Endothelial cell of umbilical vein (primary cell): ENCODE measurements around the gene HGF. TPM values are rescaled to one million over a fixed set of nuclear protein-coding genes. Genes with fewer than 3 reads are reported as not detected.

Source experiments
- BruUV-seq: library from RNA; stranded (reverse); fragments of 400-500 nt; replicated peaks from 2 replicates; lab custom pipeline; 2021; lab: Mats Ljungman, UMichigan
- CTCF ChIA-PET: fragments of 300-600, 350-600 bp; sonication (Branson Sonifier 250); formaldehyde crosslinking; loops from one replicate; lab custom pipeline; 2021; ENCODE audit warnings: antibody characterized with exemption, inconsistent platforms; lab: Charles Lee
- POLR2A ChIA-PET: fragments of 300-600, 350-600 bp; sonication (Branson Sonifier 250); formaldehyde crosslinking; loops from one replicate; lab custom pipeline; 2021; ENCODE audit warnings: antibody characterized with exemption, inconsistent platforms; lab: Charles Lee
- DNase-seq: peaks from one replicate; pipeline ENCODE4 v3.0.0-alpha.2; 2011; ENCODE audit warnings: low read depth, low spot score
- FAIRE-seq: peaks from 2 replicates; lab custom pipeline; 2011; peaks lifted over from hg19 to GRCh38; lab: Jason Lieb, UNC
- H2AFZ ChIP-seq: 2 replicates; pipeline ENCODE4 v1.6.0; 2012; ENCODE audit warnings: low read depth, low read length, control low read depth, inconsistent platforms
- H3K27ac ChIP-seq: 2 replicates; pipeline ENCODE4 v1.5.1; 2011; ENCODE audit warnings: low read depth, mild to moderate bottlenecking, control low read depth, low read length, moderate library complexity; ENCODE audit not compliant: insufficient read depth
- H3K27me3 ChIP-seq, 2 experiments: 2 replicates each; pipeline versions ENCODE4 v1.6.0 to v1.6.1; 2011; ENCODE audit warnings: low read length in 2 of 2, mixed read lengths in 1 of 2; ENCODE audit not compliant: control insufficient read depth in 2 of 2, insufficient read depth in 2 of 2
- H3K36me3 ChIP-seq, 2 experiments: 2 replicates in 1 of 2; 3 replicates in 1 of 2; pipeline ENCODE4 v1.5.1; 2011; ENCODE audit warnings: low read length in 2 of 2, mild to moderate bottlenecking in 1 of 2, moderate library complexity in 1 of 2; ENCODE audit not compliant: control insufficient read depth in 2 of 2, insufficient read depth in 2 of 2; ENCODE audit errors: extremely low read depth in 1 of 2
- H3K4me1 ChIP-seq: 3 replicates; pipeline ENCODE4 v1.5.1; 2011; ENCODE audit warnings: mild to moderate bottlenecking, low read length; ENCODE audit not compliant: control insufficient read depth, insufficient read depth; ENCODE audit errors: extremely low read depth
- H3K4me2 ChIP-seq: 2 replicates; pipeline ENCODE4 v1.6.1; 2011; ENCODE audit warnings: low read length, control low read depth, mixed read lengths; ENCODE audit not compliant: insufficient read depth
- H3K4me3 ChIP-seq, 3 experiments: fragments of 200-600 bp in 1 of 3; sonication (generic), shearing (Covaris generic) in 1 of 3; replicated peaks in 1 of 3; 2 replicates each; pipeline ENCODE4 v1.5.1; 2011 to 2016; ENCODE audit warnings: control low read depth in 3 of 3, low read length in 3 of 3, mild to moderate bottlenecking in 2 of 3, inconsistent platforms in 1 of 3, low read depth in 1 of 3, moderate library complexity in 1 of 3; ENCODE audit not compliant: insufficient read depth in 1 of 3
- H3K79me2 ChIP-seq: 2 replicates; pipeline ENCODE4 v1.6.0; 2012; ENCODE audit warnings: low read length, inconsistent platforms; ENCODE audit not compliant: control insufficient read depth, insufficient read depth
- H3K9ac ChIP-seq: replicated peaks from 2 replicates; pipeline ENCODE3; 2011; ENCODE audit warnings: low read length, control low read depth; ENCODE audit not compliant: insufficient read depth; ENCODE audit errors: extremely low read depth
- H3K9me1 ChIP-seq: replicated peaks from 3 replicates; pipeline ENCODE4 v1.6.0; 2011; ENCODE audit warnings: mild to moderate bottlenecking, low read length; ENCODE audit not compliant: control insufficient read depth, insufficient read depth; ENCODE audit errors: extremely low read depth
- H3K9me3 ChIP-seq: replicated peaks from 2 replicates; pipeline ENCODE4 v1.5.1; 2012; ENCODE audit warnings: low read length, inconsistent platforms; ENCODE audit not compliant: control insufficient read depth, insufficient read depth
- H4K20me1 ChIP-seq: replicated peaks from 2 replicates; pipeline ENCODE3; 2011; ENCODE audit warnings: mild to moderate bottlenecking, low read length; ENCODE audit not compliant: control insufficient read depth, insufficient read depth; ENCODE audit errors: extremely low read depth
- CTCF ChIP-seq, 2 donors: IDR thresholded peaks; 1 replicate in 1 of 2; 2 replicates in 1 of 2; pipeline ENCODE4 v1.5.1; 2011; ENCODE audit warnings: low read length in 2 of 2, mild to moderate bottlenecking in 2 of 2, moderate library complexity in 2 of 2, control low read depth in 1 of 2, inconsistent platforms in 1 of 2, low read depth in 1 of 2; ENCODE audit not compliant: insufficient read depth in 1 of 2; ENCODE audit errors: extremely low read depth in 1 of 2
- EZH2 ChIP-seq: IDR thresholded peaks from 2 replicates; pipeline ENCODE4 v1.6.1; 2012; ENCODE audit warnings: borderline replicate concordance, low read depth, mild to moderate bottlenecking, moderate library complexity, low read length, inconsistent platforms; ENCODE audit not compliant: severe bottlenecking
- FOS ChIP-seq: IDR thresholded peaks from 2 replicates; pipeline ENCODE4 v1.6.1; 2011; ENCODE audit warnings: mild to moderate bottlenecking, low read length, moderate library complexity, borderline replicate concordance; ENCODE audit not compliant: insufficient read depth
- GATA2 ChIP-seq: IDR thresholded peaks from 2 replicates; pipeline ENCODE4 v1.7.0; 2011; ENCODE audit warnings: low read depth, mild to moderate bottlenecking, moderate library complexity, mixed read lengths, low read length; ENCODE audit not compliant: insufficient read length, insufficient read depth
- JUN ChIP-seq: IDR thresholded peaks from 2 replicates; pipeline ENCODE4 v1.6.1; 2011; ENCODE audit warnings: borderline replicate concordance, low read depth; ENCODE audit not compliant: insufficient read length, insufficient read depth
- MAX ChIP-seq: IDR thresholded peaks from 2 replicates; pipeline ENCODE4 v1.6.1; 2011; ENCODE audit not compliant: insufficient read depth, insufficient read length
- MYC ChIP-seq: IDR thresholded peaks from one replicate; pipeline ENCODE4 v1.6.1; 2011; ENCODE audit warnings: mild to moderate bottlenecking, low read depth, low read length
- POLR2A ChIP-seq: IDR thresholded peaks from 2 replicates; pipeline ENCODE4 v1.6.1; 2012; ENCODE audit warnings: low read depth, mild to moderate bottlenecking, control low read depth, low read length
- POLR2AphosphoS5 ChIP-seq: IDR thresholded peaks from 2 replicates; pipeline ENCODE4 v1.6.1; 2012; ENCODE audit warnings: low read depth, mild to moderate bottlenecking, control low read depth, low read length, moderate library complexity; ENCODE audit not compliant: insufficient read depth
- dilution Hi-C: fragments of 300-500 bp; cut with MboI; formaldehyde crosslinking; loops from one replicate; pipeline ENCODE4 v1.15.0; 2019; ENCODE audit warnings: low sequenced_read_pairs; ENCODE audit not compliant: extremely low pct_ligation_motif_present
- intact Hi-C: fragments of 100-400 bp; cut with micrococcal nuclease; formaldehyde crosslinking; loops from one replicate; pipeline ENCODE4 v1.10.0; 2022
- polyA plus RNA-seq, 4 experiments: library from polyadenylated mRNA; depleted of rRNA in 3 of 4; stranded (reverse) in 3 of 4; unstranded in 1 of 4; fragments of >200 nt; gene quantifications; 2 replicates each; pipeline versions ENCODE4 v1.2.1 to v1.2.3, GENCODE V29; 2011 to 2012; ENCODE audit warnings: missing spikeins in 1 of 4
- total RNA-seq: library from RNA; stranded (reverse); gene quantifications from 2 replicates; pipeline ENCODE4 v1.2.3, GENCODE V29; 2021

HGF gene
- total and polyA plus RNA-seq, 2 donors (not counting 3 experiments of a cell fraction or from before 2014, with no cell fraction given), result 0.15 to 0.18 TPM

GRCh38 chr7:81790120-81790500 is 20.3 kb upstream of the HGF start:
- Histone ChIP-seq H3K4me1 (no peaks in the 10 kb centered on the region), H3K9me3 (no peaks in the 10 kb centered on the region), H3K9me1 (no peaks in the 10 kb centered on the region), H3K9ac (no peak overlapping the region), H3K27ac (no peak overlapping the region), H3K79me2 (no peaks in the 10 kb centered on the region), H3K4me2 (no peak overlapping the region), H4K20me1 (no peaks in the 10 kb centered on the region), H3K27me3 (no peaks in the 10 kb centered on the region), H3K4me3 (no peak overlapping the region), H2AFZ (no peak overlapping the region), H3K36me3 (no peaks in the 10 kb centered on the region)
- FAIRE-seq (no peak), DNase-seq (no peak)
- intact Hi-C loops, result no loop called here
- dilution Hi-C loops, result no loop called here
- POLR2A ChIA-PET, result no interaction called here
- BruUV-seq, result no TSS peak
- CTCF ChIA-PET, result interaction anchor here (0.9 to 2.5 kb wide), 6 partner anchors 7 to 166 kb away, joined by 3 to 14 read pairs (median 4); no protein-coding TSS in a partner anchor
- TF ChIP-seq MAX, result no peak
- no peak for TF ChIP-seq FOS
- no peak for TF ChIP-seq GATA2

GRCh38 chr7:81789406-81790119 is 19.7 kb upstream of the HGF start:
- Histone ChIP-seq H4K20me1 (no peaks in the 10 kb centered on the region), H2AFZ (no peak overlapping the region), H3K4me1 (no peaks in the 10 kb centered on the region), H3K79me2 (no peaks in the 10 kb centered on the region), H3K27ac (no peak overlapping the region), H3K9ac (no peak overlapping the region), H3K27me3 (no peaks in the 10 kb centered on the region), H3K9me3 (no peaks in the 10 kb centered on the region), H3K9me1 (no peaks in the 10 kb centered on the region), H3K4me3 (no peak overlapping the region), H3K36me3 (no peaks in the 10 kb centered on the region), H3K4me2 (no peak overlapping the region)
- FAIRE-seq (no peak), DNase-seq (no peak)
- intact Hi-C loops, result no loop called here
- TF ChIP-seq MAX (no peak), JUN (no peak), FOS (no peak), POLR2AphosphoS5 (no peak), CTCF (IDR thresholded peaks at IDR 0.05; ENCODE audit: extremely low read depth in 1 of 2, insufficient read depth in 1 of 2, low read depth in 1 of 2, low read length in 2 of 2) (no peak), EZH2 (no peak), GATA2 (no peak), POLR2A (no peak), MYC (no peak)
- POLR2A ChIA-PET, result no interaction called here
- CTCF ChIA-PET, result interaction anchor here (1.0 to 2.5 kb wide), 5 partner anchors 8 to 166 kb away, joined by 3 to 14 read pairs (median 4); no protein-coding TSS in a partner anchor
- dilution Hi-C loops, result no loop called here
- BruUV-seq, result no TSS peak
